Spleen (tissue), 11 donors: Measurements from ENCODE around the gene SCNN1A. TPM values are rescaled to one million over a fixed set of nuclear protein-coding genes. Genes with fewer than 3 reads are reported as not detected.

Source experiments
- DNase-seq: peaks from one replicate; pipeline ENCODE4 v3.0.0-alpha.2; 2020
- H3K27ac ChIP-seq, 8 donors: fragments of 200-600 bp; sonication (generic) in 7 of 8; 1 replicate in 4 of 8; 2 replicates in 4 of 8; pipeline versions ENCODE4 v1.5.0 to v1.8.0; 2016 to 2021; ENCODE audit warnings: inconsistent platforms in 4 of 8, mild to moderate bottlenecking in 4 of 8, moderate library complexity in 1 of 8
- H3K27me3 ChIP-seq, 7 donors: fragments of 200-600 bp; sonication (generic) in 6 of 7; replicated peaks in 1 of 7; 1 replicate in 4 of 7; 2 replicates in 3 of 7; pipeline versions ENCODE4 v1.5.0 to v1.8.0; 2016 to 2021; ENCODE audit warnings: inconsistent platforms in 3 of 7, mild to moderate bottlenecking in 1 of 7
- H3K36me3 ChIP-seq, 6 donors: fragments of 200-600 bp; sonication (generic) in 5 of 6; 1 replicate in 4 of 6; 2 replicates in 2 of 6; pipeline versions ENCODE4 v1.5.0 to v1.8.0; 2016 to 2021; ENCODE audit warnings: inconsistent platforms in 2 of 6
- H3K4me1 ChIP-seq, 6 donors: fragments of 200-600 bp; sonication (generic) in 5 of 6; 1 replicate in 3 of 6; 2 replicates in 3 of 6; pipeline versions ENCODE4 v1.5.0 to v1.8.0; 2016 to 2021; ENCODE audit warnings: inconsistent platforms in 3 of 6
- H3K4me3 ChIP-seq, 8 donors: fragments of 200-600 bp; sonication (generic) in 7 of 8; 1 replicate in 4 of 8; 2 replicates in 4 of 8; pipeline versions ENCODE4 v1.5.0 to v1.8.0; 2016 to 2021; ENCODE audit warnings: inconsistent platforms in 4 of 8, mild to moderate bottlenecking in 4 of 8, moderate library complexity in 2 of 8
- H3K9me3 ChIP-seq, 8 donors: fragments of 200-600 bp; sonication (generic) in 7 of 8; 1 replicate in 4 of 8; 2 replicates in 4 of 8; pipeline versions ENCODE4 v1.5.0 to v1.8.0; 2016 to 2021; ENCODE audit warnings: inconsistent platforms in 4 of 8
- POLR2A ChIP-seq, 3 donors: fragments of 450-650 bp; IDR thresholded peaks; one replicate each; pipeline ENCODE4 v1.5.1; 2017; ENCODE audit warnings: antibody characterized with exemption in 3 of 3, mild to moderate bottlenecking in 1 of 3
- POLR2AphosphoS5 ChIP-seq, 3 donors: sonication (generic); formaldehyde crosslinking; IDR thresholded peaks; one replicate each; pipeline ENCODE4 v1.5.1; 2017; ENCODE audit warnings: antibody characterized with exemption in 3 of 3
- WGBS, 5 donors: extraction: QIAGEN DNeasy Blood & Tissue Kit in 3 of 5; methylation state at CpG; one replicate each; pipeline versions ENCODE4 v1.1.5 to v1.1.7; 2013 to 2018; 5-methylcytosine and 5-hydroxymethylcytosine counted together
- intact Hi-C: fragments of 100-400 bp; cut with DNase I; formaldehyde crosslinking; loops from one replicate; pipeline ENCODE4 v1.15.0; 2023; ENCODE audit warnings: low total_unique reads
- polyA plus RNA-seq, 3 donors: library from polyadenylated mRNA; stranded (reverse); fragments of 200-250 nt; gene quantifications; one replicate each; pipeline ENCODE4 v1.2.1, GENCODE V29; 2013
- total RNA-seq, 7 donors: library from RNA; depleted of rRNA in 3 of 7; stranded (reverse); fragments of >200 nt in 3 of 7; fragmentation: NEBNext Ultra II Directional in 4 of 7; extraction: Animal tissue kit (Norgen Biotek cat#: 25700) in 4 of 7; gene quantifications; one replicate each; pipeline versions ENCODE4 v1.1.0 to v1.2.1, GENCODE V29; 2016 to 2021
- TF ChIP-seq, protein P1 (sequence below), 11 experiments: fragments of 200-600 bp in 7 of 11; fragments of 450-650 bp in 4 of 11; sonication (generic) in 4 of 11; IDR thresholded peaks in 8 of 11; conservative IDR thresholded peaks in 3 of 11; 1 replicate in 7 of 11; 2 replicates in 4 of 11; pipeline versions ENCODE4 v1.4.0 to v1.8.0; 2016 to 2021; ENCODE audit warnings: antibody characterized with exemption in 11 of 11, inconsistent platforms in 4 of 11, mild to moderate bottlenecking in 1 of 11
- donor health status: healthy with polysubstance abuse.
- donor health status: DM: no; HTN: no; CAD: no; lungs with moderate emphysema.
- donor health status: DM: no; HTN: no; CAD: no.
- donor health status: Bipolar disorder and iron deficiency.
- donor health status: healthy.
- donor health status: DM: no; HTN: no; CAD: no.
- donor health status: DM: yes; HTN: yes; CAD: no.

The SCNN1A gene
- total and polyA plus RNA-seq, 10 donors = 0.17 to 8.6 (median 1.4) TPM

DNA sequence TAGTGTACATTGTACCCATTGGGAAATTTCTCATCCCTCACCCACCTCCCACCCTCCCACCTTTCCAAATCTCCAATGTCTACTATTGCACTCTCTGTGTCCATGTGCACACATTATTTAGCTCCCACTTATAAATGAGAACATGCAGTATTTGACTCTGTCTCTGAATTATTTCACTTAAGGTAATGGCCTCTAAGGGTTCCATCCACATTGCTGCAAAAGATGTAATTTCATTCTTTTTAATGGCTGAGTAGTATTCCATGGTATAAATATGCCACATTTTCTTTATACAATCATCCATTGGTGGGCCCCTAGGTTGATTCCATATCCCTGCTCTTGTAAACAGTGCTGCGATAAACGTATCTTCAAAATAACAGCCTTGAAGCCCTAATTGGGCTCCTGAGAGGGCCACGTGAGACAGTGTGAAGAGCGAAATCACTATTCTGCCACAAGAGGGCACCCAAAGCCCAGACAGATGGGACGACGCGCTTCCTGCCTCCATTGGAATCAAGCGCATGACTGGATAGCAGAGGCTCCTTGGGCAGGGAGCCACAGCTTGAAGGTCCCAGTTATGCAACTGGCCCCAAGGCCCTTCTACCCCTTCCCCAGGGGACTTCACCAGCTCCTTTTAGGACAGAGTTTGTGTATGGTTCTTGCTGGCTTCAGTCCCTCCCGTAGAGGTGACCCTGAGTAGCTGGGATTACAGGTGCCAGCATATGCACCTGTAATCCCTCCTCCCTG, 48.1 kb upstream of the SCNN1A start:
- H3K27me3 ChIP-seq = no peaks in the 10 kb centered on the region
- no peaks in the 10 kb centered on the region for H3K9me3 ChIP-seq
- H3K4me3 ChIP-seq = peak overlapping the region in 1 of 8 donors; percentile 20
- peaks cover 4 to 61% (median 40%) of the 10 kb centered on the region in 6 donors for H3K4me1 ChIP-seq
- H3K36me3 ChIP-seq = no peaks in the 10 kb centered on the region
- DNase-seq = peak; percentile 90
- peak overlapping the region in 4 of 8 donors; percentile 42 to 88 (median 64) for H3K27ac ChIP-seq
- TF ChIP-seq, protein P1, sequence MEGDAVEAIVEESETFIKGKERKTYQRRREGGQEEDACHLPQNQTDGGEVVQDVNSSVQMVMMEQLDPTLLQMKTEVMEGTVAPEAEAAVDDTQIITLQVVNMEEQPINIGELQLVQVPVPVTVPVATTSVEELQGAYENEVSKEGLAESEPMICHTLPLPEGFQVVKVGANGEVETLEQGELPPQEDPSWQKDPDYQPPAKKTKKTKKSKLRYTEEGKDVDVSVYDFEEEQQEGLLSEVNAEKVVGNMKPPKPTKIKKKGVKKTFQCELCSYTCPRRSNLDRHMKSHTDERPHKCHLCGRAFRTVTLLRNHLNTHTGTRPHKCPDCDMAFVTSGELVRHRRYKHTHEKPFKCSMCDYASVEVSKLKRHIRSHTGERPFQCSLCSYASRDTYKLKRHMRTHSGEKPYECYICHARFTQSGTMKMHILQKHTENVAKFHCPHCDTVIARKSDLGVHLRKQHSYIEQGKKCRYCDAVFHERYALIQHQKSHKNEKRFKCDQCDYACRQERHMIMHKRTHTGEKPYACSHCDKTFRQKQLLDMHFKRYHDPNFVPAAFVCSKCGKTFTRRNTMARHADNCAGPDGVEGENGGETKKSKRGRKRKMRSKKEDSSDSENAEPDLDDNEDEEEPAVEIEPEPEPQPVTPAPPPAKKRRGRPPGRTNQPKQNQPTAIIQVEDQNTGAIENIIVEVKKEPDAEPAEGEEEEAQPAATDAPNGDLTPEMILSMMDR (IDR thresholded peaks at IDR 0.05 in 8 of 11, conservative IDR thresholded peaks at IDR 0.05 in 3 of 11) = peak; percentile 89 to 98 (median 92)
- TF ChIP-seq POLR2AphosphoS5 (IDR thresholded peaks at IDR 0.05) (peak; percentile 21 to 88 (median 78)), POLR2A (IDR thresholded peaks at IDR 0.05) (no peak)
- WGBS, 5 donors = 0 to 9% (median 7%) methylated on average over 8 to 9 of the region's 9 CpGs
- intact Hi-C loops = loop anchor here (5.0 kb wide), 2 partner anchors 49 to 114 kb away; partner anchors contain the start of gene VAMP1

DNA sequence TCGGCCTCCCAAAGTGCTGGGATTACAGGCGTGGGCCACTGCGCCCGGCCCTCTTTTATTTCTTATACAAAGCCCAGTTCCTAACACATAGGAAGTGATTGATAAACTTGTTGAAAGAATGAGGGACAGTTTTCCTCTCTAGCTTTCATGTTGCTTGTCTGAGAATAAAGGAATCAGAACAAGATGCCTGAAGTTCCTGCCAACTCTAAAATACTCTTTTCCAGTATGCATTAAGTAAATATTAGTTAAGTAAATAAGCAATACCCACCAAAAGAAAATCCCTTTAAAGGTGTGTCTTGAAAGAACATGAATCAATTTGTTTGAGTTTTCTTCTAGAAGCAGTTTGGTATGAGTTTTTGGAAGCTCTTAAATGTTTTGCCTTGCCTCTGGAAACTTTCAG, 45.0 kb upstream of the SCNN1A start:
- DNase-seq = no peak
- peaks cover 4 to 48% (median 18%) of the 10 kb centered on the region in 6 donors for H3K4me1 ChIP-seq
- intact Hi-C loops = loop anchor here (5.0 kb wide), 2 partner anchors 52 to 117 kb away; partner anchors contain the start of gene VAMP1
- no peaks in the 10 kb centered on the region for H3K9me3 ChIP-seq
- H3K27ac ChIP-seq = no peak overlapping the region
- TF ChIP-seq POLR2A (IDR thresholded peaks at IDR 0.05) (no peak), POLR2AphosphoS5 (IDR thresholded peaks at IDR 0.05) (no peak)
- TF ChIP-seq, protein P1 (IDR thresholded peaks at IDR 0.05 in 8 of 11, conservative IDR thresholded peaks at IDR 0.05 in 3 of 11) = no peak
- H3K4me3 ChIP-seq = no peak overlapping the region
- no peaks in the 10 kb centered on the region for H3K36me3 ChIP-seq
- no peaks in the 10 kb centered on the region for H3K27me3 ChIP-seq
- 85 to 97% (median 93%) methylated on average over 4 of the region's 4 CpGs for WGBS, 5 donors

DNA sequence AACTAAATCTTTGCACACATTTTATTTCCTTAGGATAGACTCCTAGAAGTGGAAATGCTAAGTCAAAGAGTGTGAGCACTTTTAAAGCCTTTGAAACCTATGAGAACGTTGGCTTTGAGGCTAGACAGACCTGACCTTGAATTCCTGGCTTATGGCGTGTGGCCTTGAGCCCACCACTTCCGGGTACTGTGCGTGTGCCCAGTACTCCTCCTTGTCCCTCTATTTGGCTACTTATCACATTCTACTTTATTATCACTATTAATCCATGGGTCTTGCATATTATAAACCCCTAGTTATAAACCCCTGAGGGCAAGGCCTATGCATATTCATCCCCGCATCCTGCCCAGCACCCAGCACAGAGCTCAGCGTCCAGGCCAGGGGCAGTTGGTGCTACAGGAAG, 43.4 kb upstream of the SCNN1A start:
- 62 to 83% (median 68%) methylated on average over 6 of the region's 6 CpGs for WGBS, 5 donors
- TF ChIP-seq, protein P1 (IDR thresholded peaks at IDR 0.05 in 8 of 11, conservative IDR thresholded peaks at IDR 0.05 in 3 of 11) = no peak
- TF ChIP-seq POLR2AphosphoS5 (IDR thresholded peaks at IDR 0.05) = no peak
- TF ChIP-seq POLR2A (IDR thresholded peaks at IDR 0.05) = no peak
- no peaks in the 10 kb centered on the region for H3K27me3 ChIP-seq

DNA sequence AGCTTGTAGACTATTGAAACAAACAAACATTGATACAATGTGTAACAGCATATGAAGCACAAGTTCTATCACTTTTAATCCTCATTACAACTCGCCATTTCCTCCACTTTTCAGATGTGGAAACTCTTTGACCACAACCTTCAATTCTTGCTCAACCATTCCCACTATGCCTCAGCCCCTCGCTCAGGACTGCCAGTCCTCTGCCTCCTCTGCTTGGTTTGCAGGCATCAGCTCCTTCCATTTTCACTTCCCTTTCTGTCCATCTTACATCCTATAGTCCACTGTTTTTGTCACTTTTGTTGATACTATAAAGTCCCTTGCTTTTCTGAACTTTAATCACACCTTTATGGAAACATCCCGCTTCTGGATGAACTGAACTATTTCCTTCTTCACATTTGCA, 41.2 kb upstream of the SCNN1A start:
- Histone ChIP-seq H3K4me1 (peaks cover 0 to 23% (median 5%) of the 10 kb centered on the region in 6 donors), H3K27me3 (no peaks in the 10 kb centered on the region), H3K27ac (peak overlapping the region in 3 of 8 donors; percentile 26 to 56 (median 55)), H3K36me3 (no peaks in the 10 kb centered on the region), H3K4me3 (no peak overlapping the region), H3K9me3 (no peaks in the 10 kb centered on the region)
- 41 to 57% (median 55%) methylated on average over 3 of the region's 3 CpGs for WGBS, 5 donors
- intact Hi-C loops = no loop called here
- TF ChIP-seq POLR2AphosphoS5 (IDR thresholded peaks at IDR 0.05) (peak in 1 of 3 donors; percentile 66), POLR2A (IDR thresholded peaks at IDR 0.05) (no peak)
- no peak for DNase-seq

More for the DNA sequence above, 43.4 kb upstream of the SCNN1A start:
- DNase-seq = no peak
- intact Hi-C loops = no loop called here
- Histone ChIP-seq H3K9me3 (no peaks in the 10 kb centered on the region), H3K4me3 (no peak overlapping the region), H3K36me3 (no peaks in the 10 kb centered on the region), H3K4me1 (peaks cover 2 to 33% (median 12%) of the 10 kb centered on the region in 6 donors), H3K27ac (no peak overlapping the region)
